Measurements from ENCODE around the gene CHSY1. TPM values are rescaled to one million over a fixed set of nuclear protein-coding genes. Genes with fewer than 3 reads are reported as not detected.

Gene CHSY1, protein sequence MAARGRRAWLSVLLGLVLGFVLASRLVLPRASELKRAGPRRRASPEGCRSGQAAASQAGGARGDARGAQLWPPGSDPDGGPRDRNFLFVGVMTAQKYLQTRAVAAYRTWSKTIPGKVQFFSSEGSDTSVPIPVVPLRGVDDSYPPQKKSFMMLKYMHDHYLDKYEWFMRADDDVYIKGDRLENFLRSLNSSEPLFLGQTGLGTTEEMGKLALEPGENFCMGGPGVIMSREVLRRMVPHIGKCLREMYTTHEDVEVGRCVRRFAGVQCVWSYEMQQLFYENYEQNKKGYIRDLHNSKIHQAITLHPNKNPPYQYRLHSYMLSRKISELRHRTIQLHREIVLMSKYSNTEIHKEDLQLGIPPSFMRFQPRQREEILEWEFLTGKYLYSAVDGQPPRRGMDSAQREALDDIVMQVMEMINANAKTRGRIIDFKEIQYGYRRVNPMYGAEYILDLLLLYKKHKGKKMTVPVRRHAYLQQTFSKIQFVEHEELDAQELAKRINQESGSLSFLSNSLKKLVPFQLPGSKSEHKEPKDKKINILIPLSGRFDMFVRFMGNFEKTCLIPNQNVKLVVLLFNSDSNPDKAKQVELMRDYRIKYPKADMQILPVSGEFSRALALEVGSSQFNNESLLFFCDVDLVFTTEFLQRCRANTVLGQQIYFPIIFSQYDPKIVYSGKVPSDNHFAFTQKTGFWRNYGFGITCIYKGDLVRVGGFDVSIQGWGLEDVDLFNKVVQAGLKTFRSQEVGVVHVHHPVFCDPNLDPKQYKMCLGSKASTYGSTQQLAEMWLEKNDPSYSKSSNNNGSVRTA
- total RNA-seq: 10 to 100 TPM; 13.3 to 31.6 (median 19.6) TPM

DNA sequence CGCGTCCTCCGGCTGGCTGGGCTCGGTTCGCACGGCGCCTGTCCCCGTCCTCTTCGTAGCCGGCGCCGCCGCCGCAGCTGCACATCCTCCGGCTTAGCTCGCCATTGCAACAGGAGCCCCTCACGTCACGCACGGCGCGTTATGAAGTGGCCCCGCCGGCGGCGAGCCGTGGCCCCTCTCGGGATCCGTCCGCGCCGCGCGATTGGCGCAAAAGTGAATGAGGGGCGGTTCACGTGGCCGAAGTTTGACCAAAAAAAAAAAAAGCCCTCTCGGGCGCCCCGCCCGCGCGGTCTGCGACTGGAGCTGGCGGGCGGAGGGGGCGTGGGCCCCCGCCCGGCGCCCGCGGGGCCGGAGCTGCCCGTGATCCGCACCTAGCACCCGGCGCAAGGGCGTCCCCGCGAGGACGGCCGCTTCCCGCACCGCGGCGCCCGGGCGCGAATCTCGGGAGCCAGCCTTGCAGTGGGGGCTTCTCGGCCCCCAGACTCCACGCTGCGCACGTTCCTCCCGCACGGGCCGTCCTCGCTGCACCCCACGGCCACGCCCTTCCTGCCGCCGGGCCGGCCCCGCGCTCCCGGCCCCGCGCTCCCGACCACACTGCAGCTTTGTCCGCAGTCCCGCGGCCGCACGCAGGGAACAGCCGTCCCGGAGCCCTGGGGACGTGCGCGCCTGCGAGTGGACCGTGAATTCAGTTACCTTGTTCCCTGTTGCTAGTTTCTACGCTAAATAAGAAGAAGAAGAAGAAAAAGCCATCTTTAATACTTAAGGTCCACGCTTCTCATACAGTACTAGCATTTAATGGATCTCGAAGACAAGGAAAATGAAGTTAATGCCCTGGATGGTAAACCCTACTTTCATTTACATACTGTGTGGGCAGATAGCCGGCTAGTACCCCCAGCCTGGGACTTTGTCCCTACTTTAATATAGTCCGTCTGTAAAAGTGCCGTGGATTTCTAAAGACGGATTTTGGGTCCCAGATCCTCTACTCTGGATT is at the start of gene CHSY1:
CHSY1 (minus strand) TSS at position 219 of the 991 bp plus-strand sequence. CDS start 592 bp downstream, outside the sequence.
- peaks cover 28 to 48% (median 45%) of the 10 kb centered on the region in 4 donors for H3K4me1 ChIP-seq
- peak; percentile 97 for DNase-seq (ENCODE audit: extremely low spot score)
- TF ChIP-seq, protein P1, sequence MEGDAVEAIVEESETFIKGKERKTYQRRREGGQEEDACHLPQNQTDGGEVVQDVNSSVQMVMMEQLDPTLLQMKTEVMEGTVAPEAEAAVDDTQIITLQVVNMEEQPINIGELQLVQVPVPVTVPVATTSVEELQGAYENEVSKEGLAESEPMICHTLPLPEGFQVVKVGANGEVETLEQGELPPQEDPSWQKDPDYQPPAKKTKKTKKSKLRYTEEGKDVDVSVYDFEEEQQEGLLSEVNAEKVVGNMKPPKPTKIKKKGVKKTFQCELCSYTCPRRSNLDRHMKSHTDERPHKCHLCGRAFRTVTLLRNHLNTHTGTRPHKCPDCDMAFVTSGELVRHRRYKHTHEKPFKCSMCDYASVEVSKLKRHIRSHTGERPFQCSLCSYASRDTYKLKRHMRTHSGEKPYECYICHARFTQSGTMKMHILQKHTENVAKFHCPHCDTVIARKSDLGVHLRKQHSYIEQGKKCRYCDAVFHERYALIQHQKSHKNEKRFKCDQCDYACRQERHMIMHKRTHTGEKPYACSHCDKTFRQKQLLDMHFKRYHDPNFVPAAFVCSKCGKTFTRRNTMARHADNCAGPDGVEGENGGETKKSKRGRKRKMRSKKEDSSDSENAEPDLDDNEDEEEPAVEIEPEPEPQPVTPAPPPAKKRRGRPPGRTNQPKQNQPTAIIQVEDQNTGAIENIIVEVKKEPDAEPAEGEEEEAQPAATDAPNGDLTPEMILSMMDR (IDR thresholded peaks at IDR 0.05): peak; percentile 24 to 41 (median 27)
- TF ChIP-seq POLR2A (IDR thresholded peaks at IDR 0.05; ENCODE audit: low read depth): peak; percentile 81
- TF ChIP-seq POLR2AphosphoS5 (IDR thresholded peaks at IDR 0.05): peak; percentile 96 to 98
- TF ChIP-seq EP300 (IDR thresholded peaks at IDR 0.05): no peak
- peaks cover 0 to 10% (median 0%) of the 10 kb centered on the region in 4 donors for H3K36me3 ChIP-seq
- H3K27ac ChIP-seq (replicated peaks in 1 of 4): peak within 1 kb of the TSS; percentile 88 to 94 (median 91)
- intact Hi-C loops (cut with DNase I): loop anchor here (2.0 to 10.0 kb wide), 3 partner anchors 65 to 337 kb away; partner anchors contain the start of gene LRRK1
- peak within 1 kb of the TSS; percentile 71 to 95 (median 86) for H3K4me3 ChIP-seq
- H3K9me3 ChIP-seq: no peaks in the 10 kb centered on the region
- WGBS: 2% methylated on average over 13 of the region's 108 CpGs
- H3K27me3 ChIP-seq: no peaks in the 10 kb centered on the region

DNA sequence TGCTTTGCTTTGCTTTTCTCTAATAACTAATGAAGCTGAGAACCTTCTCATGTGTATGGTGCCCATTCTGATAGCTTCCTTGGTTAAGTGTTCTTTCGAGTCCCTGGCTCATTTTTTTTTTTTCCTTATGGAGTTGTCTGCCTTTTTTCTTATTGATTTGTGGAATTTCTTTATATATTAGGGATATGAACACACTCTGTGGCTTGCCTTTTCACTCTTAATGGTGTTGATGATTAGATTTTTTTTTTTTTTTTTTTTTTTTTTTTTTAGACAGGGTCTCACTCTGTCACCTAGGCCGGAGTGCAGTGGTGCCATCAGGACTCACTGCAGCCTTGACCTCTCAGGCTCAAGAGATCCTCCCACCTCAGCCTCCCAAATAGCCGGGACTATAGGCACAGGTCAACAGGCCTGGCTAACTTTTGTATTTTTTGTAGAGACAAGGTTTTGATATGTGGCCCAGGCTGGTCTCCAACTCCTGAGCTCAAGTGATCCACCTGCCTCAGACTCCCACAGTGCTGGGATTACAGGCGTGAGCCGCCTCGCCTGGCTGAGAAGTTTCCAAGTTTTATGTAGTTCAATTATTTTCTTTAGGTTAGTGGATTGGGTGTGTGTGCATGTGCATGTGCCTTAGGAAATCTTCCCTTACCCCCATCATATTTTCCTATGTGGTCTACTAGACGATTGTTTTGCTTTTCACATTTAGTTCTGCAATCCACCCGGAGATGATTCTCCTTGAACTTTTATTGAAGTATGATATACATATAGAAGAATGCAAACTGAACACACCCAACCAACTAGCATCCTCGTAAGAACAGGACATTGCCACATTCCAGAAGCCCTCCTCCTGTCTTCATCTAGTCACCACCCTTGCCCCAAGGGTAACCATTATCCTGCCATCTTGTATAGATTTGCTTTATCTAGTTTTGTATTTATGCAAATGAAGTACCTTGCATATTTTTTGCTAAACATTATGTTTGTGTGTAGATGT is 44.9 kb upstream of the CHSY1 start:
- no peak for DNase-seq (ENCODE audit: extremely low spot score)
- Histone ChIP-seq H3K4me3 (peak overlapping the region in 1 of 4 donors; percentile 98), H3K27ac (replicated peaks in 1 of 4) (peak overlapping the region in 1 of 4 donors; percentile 92), H3K4me1 (peaks cover 26 to 38% (median 36%) of the 10 kb centered on the region in 4 donors), H3K9me3 (no peaks in the 10 kb centered on the region), H3K27me3 (no peaks in the 10 kb centered on the region), H3K36me3 (no peaks in the 10 kb centered on the region)
- 84% methylated on average over 9 of the region's 9 CpGs for WGBS
- intact Hi-C loops (cut with DNase I): loop anchor here (5.0 kb wide), 1 partner anchor 346 kb away; no protein-coding TSS in a partner anchor
- no peak for TF ChIP-seq POLR2AphosphoS5 (IDR thresholded peaks at IDR 0.05)
- TF ChIP-seq, protein P1 (IDR thresholded peaks at IDR 0.05): no peak
- TF ChIP-seq EP300 (IDR thresholded peaks at IDR 0.05): no peak
- TF ChIP-seq POLR2A (IDR thresholded peaks at IDR 0.05; ENCODE audit: low read depth): no peak

DNA sequence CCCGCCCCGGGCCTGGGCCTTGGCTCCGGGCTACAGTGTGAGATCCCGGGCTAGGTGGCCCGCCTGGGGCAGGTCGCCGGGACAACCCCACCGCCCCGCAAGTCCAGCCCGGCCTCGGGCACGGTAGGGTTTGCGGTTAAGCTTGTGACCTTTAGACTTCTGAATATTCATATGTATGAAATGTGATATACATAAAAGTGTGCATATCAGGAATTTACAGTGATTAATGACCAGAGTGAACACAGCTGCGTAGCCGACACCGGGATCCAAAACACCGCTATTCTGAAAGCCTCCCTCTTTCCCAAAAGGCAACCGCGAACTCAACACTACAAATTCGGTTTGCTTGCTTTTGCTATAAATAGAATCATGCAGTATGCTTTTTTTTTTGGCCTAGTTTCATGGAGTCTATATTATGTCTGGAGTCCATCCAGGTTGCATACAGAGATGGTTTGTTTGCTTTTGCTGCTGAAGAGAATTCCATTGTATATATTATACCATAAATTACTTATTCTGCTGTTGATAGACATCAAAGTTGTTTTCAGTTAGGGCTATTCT is 43.8 kb upstream of the CHSY1 start:
- H3K4me1 ChIP-seq: peaks cover 26 to 39% (median 38%) of the 10 kb centered on the region in 4 donors
- peak overlapping the region; percentile 71 to 98 (median 92) for H3K4me3 ChIP-seq
- no peaks in the 10 kb centered on the region for H3K27me3 ChIP-seq
- H3K36me3 ChIP-seq: peaks cover 0 to 4% (median 1%) of the 10 kb centered on the region in 4 donors
- H3K27ac ChIP-seq (replicated peaks in 1 of 4): peak overlapping the region; percentile 92 to 98 (median 94)
- TF ChIP-seq POLR2AphosphoS5 (IDR thresholded peaks at IDR 0.05) (no peak), POLR2A (IDR thresholded peaks at IDR 0.05; ENCODE audit: low read depth) (no peak), EP300 (IDR thresholded peaks at IDR 0.05) (no peak)
- TF ChIP-seq, protein P1 (IDR thresholded peaks at IDR 0.05): no peak
- no peaks in the 10 kb centered on the region for H3K9me3 ChIP-seq
- intact Hi-C loops (cut with DNase I): loop anchor here (5.0 kb wide), 1 partner anchor 347 kb away; no protein-coding TSS in a partner anchor
- no peak for DNase-seq (ENCODE audit: extremely low spot score)
- WGBS: 2% methylated on average over 20 of the region's 20 CpGs
